ENCODE data around the gene STOM.

- TF ChIP-seq CTCF (conservative IDR thresholded peaks at IDR 0.05; ENCODE audit: low read depth, low read length), result no peak
- no peak for TF ChIP-seq EZH2 (IDR thresholded peaks at IDR 0.05; ENCODE audit: low read length, unreplicated experiment)
Observed at GRCh38 chr9:121404906-121405305, 34.9 kb upstream of the STOM start.
